Measurements from ENCODE around the gene VOPP1.

Gene VOPP1

GRCh38 chr7:55499591-55499990 lies 72.7 kb downstream of the VOPP1 start:
- TF ChIP-seq EZH2phosphoT487 (IDR thresholded peaks at IDR 0.05; ENCODE audit: low read length): no peak
- TF ChIP-seq CTCF (IDR thresholded peaks at IDR 0.05; ENCODE audit: low read length): no peak
- no peak for TF ChIP-seq EZH2 (optimal IDR thresholded peaks at IDR 0.05; ENCODE audit: low read depth, low read length)
- Histone ChIP-seq H4K20me1 (ENCODE audit: insufficient read depth, low read length) (no peaks in the 10 kb centered on the region), H2AFZ (ENCODE audit: low read length) (no peak overlapping the region), H3K4me2 (ENCODE audit: low read depth, low read length) (no peak overlapping the region), H3K4me3 (ENCODE audit: low read length) (no peak overlapping the region), H3K9me2 (replicated peaks; ENCODE audit: insufficient read depth, low read length) (no peaks in the 10 kb centered on the region), H3K27me3 (replicated peaks; ENCODE audit: insufficient read depth, low read length) (no peaks in the 10 kb centered on the region), H3K4me1 (ENCODE audit: low read length) (peaks cover 42% of the 10 kb centered on the region), H3K79me2 (ENCODE audit: low read length) (peaks cover 100% of the 10 kb centered on the region), H3K9me3 (replicated peaks; ENCODE audit: insufficient read depth, low read length) (no peaks in the 10 kb centered on the region), H3F3A (ENCODE audit: insufficient read depth, low read length) (peaks cover 23% of the 10 kb centered on the region), H3K27ac (ENCODE audit: low read length) (no peak overlapping the region), H3K36me3 (replicated peaks; ENCODE audit: insufficient read depth, low read length) (peaks cover 16% of the 10 kb centered on the region; the same call in 1 of the 2 replicates), H3K9ac (ENCODE audit: low read length) (no peak overlapping the region)
- no peak for DNase-seq

GRCh38 chr7:55498770-55499169 lies 73.5 kb downstream of the VOPP1 start:
- no peak overlapping the region for H3K4me3 ChIP-seq (ENCODE audit: low read length)
- TF ChIP-seq EZH2phosphoT487 (IDR thresholded peaks at IDR 0.05; ENCODE audit: low read length): no peak
- TF ChIP-seq CTCF (IDR thresholded peaks at IDR 0.05; ENCODE audit: low read length): no peak
- TF ChIP-seq EZH2 (optimal IDR thresholded peaks at IDR 0.05; ENCODE audit: low read depth, low read length): no peak
- no peaks in the 10 kb centered on the region for H4K20me1 ChIP-seq (ENCODE audit: insufficient read depth, low read length)
- H3K27me3 ChIP-seq (replicated peaks; ENCODE audit: insufficient read depth, low read length): no peaks in the 10 kb centered on the region
- DNase-seq: no peak
- H3K9ac ChIP-seq (ENCODE audit: low read length): no peak overlapping the region
- no peak overlapping the region for H3K27ac ChIP-seq (ENCODE audit: low read length)
- no peak overlapping the region for H3K4me2 ChIP-seq (ENCODE audit: low read depth, low read length)
- H3K9me3 ChIP-seq (replicated peaks; ENCODE audit: insufficient read depth, low read length): no peaks in the 10 kb centered on the region
- H3K36me3 ChIP-seq (replicated peaks; ENCODE audit: insufficient read depth, low read length): peaks cover 16% of the 10 kb centered on the region
- H3K4me1 ChIP-seq (ENCODE audit: low read length): peaks cover 33% of the 10 kb centered on the region
- H3F3A ChIP-seq (ENCODE audit: insufficient read depth, low read length): peaks cover 15% of the 10 kb centered on the region
- no peak overlapping the region for H2AFZ ChIP-seq (ENCODE audit: low read length)
- no peaks in the 10 kb centered on the region for H3K9me2 ChIP-seq (replicated peaks; ENCODE audit: insufficient read depth, low read length)
- peaks cover 99% of the 10 kb centered on the region for H3K79me2 ChIP-seq (ENCODE audit: low read length)

GRCh38 chr7:55498142-55498541 lies 74.2 kb downstream of the VOPP1 start:
- H3K9me3 ChIP-seq (replicated peaks; ENCODE audit: insufficient read depth, low read length): no peaks in the 10 kb centered on the region
- no peak overlapping the region for H3K9ac ChIP-seq (ENCODE audit: low read length)
- peaks cover 9% of the 10 kb centered on the region for H3F3A ChIP-seq (ENCODE audit: insufficient read depth, low read length)
- H3K9me2 ChIP-seq (replicated peaks; ENCODE audit: insufficient read depth, low read length): no peaks in the 10 kb centered on the region
- peaks cover 16% of the 10 kb centered on the region for H3K36me3 ChIP-seq (replicated peaks; ENCODE audit: insufficient read depth, low read length)
- no peak overlapping the region for H3K27ac ChIP-seq (ENCODE audit: low read length)
- no peaks in the 10 kb centered on the region for H3K27me3 ChIP-seq (replicated peaks; ENCODE audit: insufficient read depth, low read length)
- H3K4me2 ChIP-seq (ENCODE audit: low read depth, low read length): no peak overlapping the region
- H3K4me1 ChIP-seq (ENCODE audit: low read length): peaks cover 27% of the 10 kb centered on the region
- DNase-seq: no peak
- peaks cover 99% of the 10 kb centered on the region for H3K79me2 ChIP-seq (ENCODE audit: low read length)
- H4K20me1 ChIP-seq (ENCODE audit: insufficient read depth, low read length): no peaks in the 10 kb centered on the region
- no peak for TF ChIP-seq EZH2 (optimal IDR thresholded peaks at IDR 0.05; ENCODE audit: low read depth, low read length)
- no peak for TF ChIP-seq CTCF (IDR thresholded peaks at IDR 0.05; ENCODE audit: low read length)
- no peak overlapping the region for H3K4me3 ChIP-seq (ENCODE audit: low read length)
- no peak overlapping the region for H2AFZ ChIP-seq (ENCODE audit: low read length)
